ENCODE data around the gene KCTD5. TPM values are rescaled to one million over a fixed set of nuclear protein-coding genes. Genes with fewer than 3 reads are reported as not detected.
"Not testable (repeated sequence)": the region's sequence is repeated elsewhere in the genome, so short reads cannot be mapped to it uniquely, and the experiment has no call there.

Gene KCTD5, protein sequence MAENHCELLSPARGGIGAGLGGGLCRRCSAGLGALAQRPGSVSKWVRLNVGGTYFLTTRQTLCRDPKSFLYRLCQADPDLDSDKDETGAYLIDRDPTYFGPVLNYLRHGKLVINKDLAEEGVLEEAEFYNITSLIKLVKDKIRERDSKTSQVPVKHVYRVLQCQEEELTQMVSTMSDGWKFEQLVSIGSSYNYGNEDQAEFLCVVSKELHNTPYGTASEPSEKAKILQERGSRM
- polyA plus RNA-seq (2013, experiment 1 of 2; ENCODE audit: insufficient read length): 23.4 TPM
- polyA plus RNA-seq (2013, experiment 2 of 2; ENCODE audit: insufficient read length): 25.6 TPM

DNA sequence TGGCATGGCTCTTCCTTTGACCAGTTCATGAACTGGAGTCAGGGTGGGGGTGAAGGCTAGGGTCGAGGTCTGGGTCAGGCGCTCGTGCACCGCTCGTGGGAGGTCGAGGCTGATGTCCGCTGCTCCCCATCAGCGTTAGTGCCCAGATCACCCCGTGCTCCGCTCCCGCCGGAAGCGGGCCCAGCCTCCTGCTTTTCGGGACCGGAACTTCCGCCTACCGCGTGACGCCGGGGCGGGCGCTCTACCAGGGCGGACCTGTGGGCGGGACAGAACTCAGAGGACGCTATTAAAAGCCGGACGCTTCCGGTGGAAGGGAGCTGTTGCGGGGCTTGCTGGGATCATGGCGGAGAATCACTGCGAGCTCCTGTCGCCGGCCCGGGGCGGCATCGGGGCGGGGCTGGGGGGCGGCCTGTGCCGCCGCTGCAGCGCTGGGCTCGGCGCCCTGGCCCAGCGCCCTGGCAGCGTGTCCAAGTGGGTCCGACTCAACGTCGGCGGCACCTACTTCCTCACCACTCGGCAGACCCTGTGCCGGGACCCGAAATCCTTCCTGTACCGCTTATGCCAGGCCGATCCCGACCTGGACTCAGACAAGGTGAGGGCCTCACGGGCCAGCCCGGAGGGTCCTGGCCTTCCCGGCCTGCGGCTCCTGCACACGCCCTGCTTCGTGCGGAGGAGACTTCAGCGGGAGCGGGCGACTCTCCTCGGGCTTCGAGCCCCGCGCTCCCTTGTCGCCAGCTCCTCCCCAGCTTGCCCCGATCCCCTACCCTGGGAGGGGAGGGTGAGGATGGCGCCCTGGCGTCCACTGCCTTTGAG is at the start of gene KCTD5:
Gene KCTD5 (plus strand): TSS at position 315 of the 813 bp plus-strand sequence. CDS start 26 bp downstream, at position 341.
- DNase-seq: peak; percentile 95

DNA sequence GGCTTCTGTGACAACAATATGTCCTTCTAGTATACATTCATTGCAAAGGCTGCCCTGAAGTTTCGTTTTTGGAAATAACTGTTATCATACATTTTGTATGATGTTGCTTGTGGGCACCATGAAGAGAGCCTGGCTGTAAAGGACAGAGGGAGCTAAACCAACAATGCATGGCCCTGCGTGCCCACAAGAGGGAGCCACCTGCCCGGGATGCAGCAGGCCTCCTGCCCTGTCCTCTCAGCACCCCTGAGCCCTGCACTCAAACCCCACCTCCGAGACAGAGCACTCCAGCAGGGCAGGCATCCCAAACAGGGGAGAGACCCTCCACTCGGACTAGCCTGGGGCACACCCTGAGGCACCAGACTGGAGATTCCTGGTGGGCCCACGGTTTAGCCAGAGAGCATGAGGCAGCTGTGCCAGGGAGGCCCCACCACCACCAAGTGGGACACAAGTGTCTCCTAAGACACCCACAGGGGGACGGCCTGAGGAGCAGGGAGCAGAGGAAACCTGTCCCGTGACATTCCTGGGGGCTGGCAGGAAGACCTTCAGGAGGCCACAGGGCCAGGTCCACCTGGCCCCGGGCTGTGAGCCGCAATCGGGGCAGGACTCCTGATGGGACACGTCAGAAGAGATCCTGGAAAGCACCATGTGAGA is 43.1 kb upstream of the KCTD5 start:
- DNase-seq: not testable (repeated sequence)

DNA sequence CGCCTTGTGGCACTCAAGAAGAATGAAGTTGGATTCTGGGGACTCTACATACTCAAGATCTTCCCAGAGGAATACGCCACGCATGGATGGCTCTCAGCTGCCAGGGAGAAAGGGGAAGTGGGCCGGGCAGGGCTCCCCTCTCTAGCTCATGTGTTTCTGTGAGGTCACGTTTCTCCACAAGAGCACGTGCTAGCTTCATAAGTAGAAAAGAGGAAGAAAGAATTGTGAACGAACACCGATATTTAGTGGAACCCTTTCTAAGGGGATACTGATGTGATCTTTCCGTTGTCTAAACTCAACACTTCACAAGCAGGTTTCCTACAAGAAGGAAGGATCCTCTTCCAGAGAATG is 42.6 kb upstream of the KCTD5 start:
- not testable (repeated sequence) for DNase-seq

DNA sequence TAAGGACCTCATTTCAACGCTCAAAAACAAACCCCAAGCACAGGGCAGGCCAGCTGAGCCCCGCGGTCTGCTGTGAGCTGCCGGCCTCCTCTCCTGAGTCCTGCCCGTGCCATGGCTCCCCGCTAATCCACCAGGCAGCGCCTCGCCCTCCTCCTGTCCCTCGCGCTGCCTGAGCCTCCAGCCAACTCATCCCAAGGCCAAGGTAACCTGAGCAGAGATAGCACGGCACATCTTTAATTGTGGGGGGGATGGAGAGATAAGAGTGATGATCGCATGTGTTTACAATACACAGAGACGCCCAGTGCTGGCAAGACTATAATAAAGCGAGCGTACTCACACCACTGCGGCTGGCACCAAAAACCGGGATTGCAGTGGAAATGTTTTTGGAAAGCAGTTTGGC is 39.8 kb upstream of the KCTD5 start:
- DNase-seq: not testable (repeated sequence)

DNA sequence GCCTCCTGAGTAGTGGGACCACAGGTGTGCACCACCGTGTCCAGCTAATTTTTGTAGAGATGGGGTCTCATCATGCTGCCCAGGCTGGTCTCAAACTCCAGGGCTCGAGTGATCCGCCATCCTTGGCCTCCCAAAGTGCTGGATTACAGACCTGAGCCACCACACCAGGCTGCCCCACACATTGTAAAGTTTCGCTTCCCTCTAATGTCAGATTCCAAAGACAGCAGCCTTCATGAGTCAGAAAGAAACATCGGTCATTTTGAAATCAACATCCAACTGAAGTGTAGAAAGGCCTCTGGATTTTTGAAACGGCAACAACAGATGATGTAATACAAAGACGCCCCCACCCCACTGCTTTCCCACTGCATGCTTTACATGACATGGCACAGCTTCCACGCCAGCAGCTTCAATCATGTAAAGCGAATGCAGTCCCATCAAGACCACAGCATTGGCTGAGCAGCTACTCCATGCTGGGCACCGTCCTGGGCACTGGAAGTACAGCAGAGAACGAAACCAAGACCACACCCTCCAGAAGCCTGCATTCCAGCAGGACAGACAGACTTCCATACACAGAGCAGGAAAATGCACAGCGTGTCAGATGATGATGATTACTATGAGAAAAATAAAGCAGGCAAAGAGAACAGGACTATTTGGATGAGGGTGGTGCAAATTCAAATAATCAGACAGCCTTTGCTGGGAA is 37.4 kb upstream of the KCTD5 start:
- DNase-seq: not testable (repeated sequence)

DNA sequence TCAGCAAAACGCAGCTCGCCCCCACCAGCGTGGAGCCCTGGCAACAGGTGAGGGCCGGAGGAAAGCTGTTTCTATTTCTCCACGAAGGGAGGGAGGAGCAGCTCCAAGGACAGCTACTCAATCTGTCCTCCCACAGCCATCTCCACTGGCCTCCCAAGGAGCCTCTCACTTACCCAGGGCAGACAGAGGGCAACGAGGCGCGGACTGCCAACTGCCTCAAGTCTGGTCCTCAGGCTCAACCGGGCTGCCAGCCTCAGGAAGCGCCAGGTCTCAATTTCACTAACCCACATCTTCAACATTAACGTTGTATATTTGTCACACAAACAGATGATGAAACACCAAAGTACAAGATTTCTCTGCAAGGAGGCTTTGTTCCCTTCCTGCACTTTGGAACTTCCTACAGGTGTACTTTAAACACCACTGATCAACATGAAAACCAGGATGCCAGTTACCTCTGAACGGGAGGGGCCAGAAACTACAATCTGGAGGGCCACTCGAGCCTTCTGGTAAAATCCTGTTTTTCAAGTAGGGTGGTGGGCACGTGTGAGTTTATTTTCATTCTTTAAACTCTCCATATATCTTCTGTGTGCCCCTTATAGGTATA is 31.0 kb upstream of the KCTD5 start:
- DNase-seq: not testable (repeated sequence)

DNA sequence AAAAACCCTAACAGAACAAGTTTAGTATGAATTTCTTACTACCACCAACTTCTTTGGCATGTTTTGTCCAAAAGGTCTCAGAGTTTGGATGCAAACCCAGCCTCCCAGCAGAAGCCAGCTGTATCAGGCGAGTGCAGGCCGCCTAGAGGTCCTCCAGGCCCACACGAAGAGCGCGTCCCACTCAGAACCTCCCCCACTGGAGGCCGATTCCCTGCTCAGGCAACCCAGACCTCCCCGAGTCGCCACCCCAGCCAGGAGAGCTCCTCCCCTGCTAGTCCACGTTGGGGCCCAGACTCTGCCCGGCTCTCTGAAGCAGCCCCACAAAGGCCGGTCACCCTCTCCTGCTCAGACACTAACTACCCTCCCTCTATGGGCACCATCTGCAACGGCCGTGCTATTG is 28.4 kb upstream of the KCTD5 start:
- not testable (repeated sequence) for DNase-seq

DNA sequence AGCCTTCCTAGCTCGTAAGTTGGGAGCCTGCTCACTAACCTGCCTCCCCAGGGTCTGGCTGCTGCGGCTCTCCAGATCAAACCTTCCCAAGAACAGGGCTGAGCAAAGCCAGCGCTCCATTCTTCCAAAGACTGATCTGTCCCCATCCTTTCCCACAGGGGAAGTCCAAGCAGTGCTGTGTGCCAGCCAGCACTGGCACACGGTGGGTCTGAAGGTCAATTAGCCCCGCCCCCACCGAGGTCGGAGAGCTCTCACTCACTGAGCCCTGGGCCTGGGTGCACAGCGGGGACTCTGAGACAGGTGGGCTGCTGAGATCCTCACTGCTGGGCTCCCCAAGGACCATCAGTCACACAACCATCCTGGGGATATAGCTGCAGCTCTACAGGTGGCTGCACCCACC is 27.4 kb upstream of the KCTD5 start:
- DNase-seq: not testable (repeated sequence)

DNA sequence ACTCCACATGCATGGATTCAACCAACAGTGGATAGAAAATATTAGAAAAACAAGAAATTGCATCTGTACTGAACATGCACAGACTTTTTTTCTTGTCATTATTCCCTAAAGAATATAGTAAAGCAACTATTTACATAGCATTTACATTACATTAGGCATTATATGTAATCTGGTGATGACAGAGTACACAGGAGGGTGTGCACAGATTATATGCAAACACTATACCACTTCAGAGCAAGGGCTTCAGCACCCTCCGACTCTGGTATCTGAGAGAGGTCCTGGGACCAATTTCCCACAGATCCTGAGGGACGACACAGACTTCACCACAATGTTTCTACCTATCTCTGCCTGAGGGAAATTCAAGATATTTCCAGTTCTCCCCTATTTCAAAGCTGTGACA is 25.3 kb upstream of the KCTD5 start:
- no peak for DNase-seq

DNA sequence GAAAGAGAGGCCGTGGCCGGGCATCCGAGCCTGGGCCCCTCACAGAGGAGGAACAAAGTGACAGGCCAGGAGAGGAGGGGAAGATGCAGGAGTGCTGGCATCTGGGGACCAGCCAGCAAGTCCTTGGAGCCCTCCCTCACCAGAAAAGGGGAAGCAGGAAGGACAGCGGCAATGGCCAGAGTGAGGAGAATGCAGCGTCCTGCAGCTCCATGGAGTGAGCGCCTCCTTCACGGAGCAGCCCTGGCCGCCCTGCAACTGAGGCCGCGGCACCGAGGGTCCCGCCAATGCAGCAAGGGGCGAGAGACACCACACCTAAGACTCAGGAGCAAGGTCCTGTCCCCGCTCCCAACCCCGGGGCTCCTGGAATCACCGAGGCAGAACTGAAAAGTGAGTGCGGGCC is 24.5 kb upstream of the KCTD5 start:
- DNase-seq: not testable (repeated sequence)

DNA sequence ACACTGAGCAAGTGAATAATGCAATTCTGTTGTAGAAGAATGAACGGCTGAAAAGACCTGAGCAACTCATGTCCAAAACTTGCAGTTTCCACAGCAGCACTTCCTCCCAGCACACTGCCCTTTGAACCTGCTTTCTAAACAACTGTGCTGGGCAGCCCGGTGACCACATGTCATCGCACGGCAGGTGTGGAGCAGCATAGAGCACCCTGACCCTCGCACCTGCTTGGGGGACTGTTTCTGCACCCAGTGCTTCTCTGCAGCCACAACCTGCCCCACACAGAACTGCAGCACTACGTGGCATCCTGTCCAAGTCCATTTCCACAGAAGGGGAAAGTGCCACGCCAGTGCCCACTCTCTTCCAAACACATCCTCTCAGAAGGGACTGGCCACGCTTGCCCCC is 22.8 kb upstream of the KCTD5 start:
- DNase-seq: not testable (repeated sequence)

DNA sequence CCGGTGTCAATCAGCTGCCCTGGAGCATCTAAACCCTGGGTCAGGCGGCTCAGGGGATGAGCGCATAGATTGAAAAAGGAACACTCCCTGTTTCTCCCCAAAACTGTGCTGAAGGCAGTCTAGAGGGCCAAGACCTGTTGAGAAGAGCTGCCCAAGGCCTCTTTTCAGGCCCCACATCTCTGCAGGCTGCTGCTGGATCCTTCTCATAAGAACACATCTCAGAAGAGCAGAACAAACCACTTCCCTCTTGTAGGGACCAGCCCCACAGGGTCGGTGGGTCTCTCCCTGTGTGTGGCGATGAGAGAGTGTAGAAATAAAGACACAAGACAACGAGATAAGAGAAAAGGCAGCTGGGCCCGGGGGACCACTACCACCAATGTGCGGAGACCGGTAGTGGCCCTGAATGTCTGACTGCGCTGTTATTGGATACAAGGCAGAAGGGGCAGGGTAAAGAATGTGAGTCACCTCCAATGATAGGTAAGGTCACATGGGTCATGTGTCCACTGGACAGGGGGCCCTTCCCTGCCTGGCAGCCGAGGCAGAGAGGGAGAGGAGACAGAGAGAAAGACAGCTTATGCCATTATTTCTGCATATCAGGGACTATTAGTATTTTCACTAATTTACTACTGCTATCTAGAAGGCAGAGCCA is 22.2 kb upstream of the KCTD5 start:
- DNase-seq: not testable (repeated sequence)

DNA sequence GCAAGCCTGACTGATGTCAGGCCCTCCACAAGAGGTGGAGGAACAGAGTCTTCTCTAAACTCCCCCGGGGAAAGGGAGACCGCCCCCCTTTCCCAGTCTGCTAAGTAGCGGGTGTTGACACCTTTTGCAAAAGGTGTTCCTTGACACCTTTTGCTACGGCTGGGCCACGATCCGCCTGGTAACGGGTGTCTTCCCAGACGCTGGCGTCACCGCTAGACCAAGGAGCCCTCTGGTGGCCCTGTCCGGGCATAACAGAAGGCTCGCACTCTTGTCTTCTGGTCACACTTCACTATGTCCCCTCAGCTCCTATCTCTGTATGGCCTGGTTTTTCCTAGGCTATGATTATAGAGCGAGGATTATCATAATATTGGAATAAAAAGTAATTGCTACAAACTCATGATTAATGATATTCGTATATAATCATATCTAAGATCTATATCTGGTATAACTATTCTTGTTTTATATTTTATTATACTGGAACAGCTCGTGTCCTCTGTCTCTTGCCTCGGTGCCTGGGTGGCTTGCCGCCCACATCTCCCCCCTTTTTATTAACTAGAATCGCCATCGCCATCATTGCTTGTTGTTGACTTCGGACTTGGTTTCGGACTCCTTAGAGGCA is 21.5 kb upstream of the KCTD5 start:
- DNase-seq: not testable (repeated sequence)

DNA sequence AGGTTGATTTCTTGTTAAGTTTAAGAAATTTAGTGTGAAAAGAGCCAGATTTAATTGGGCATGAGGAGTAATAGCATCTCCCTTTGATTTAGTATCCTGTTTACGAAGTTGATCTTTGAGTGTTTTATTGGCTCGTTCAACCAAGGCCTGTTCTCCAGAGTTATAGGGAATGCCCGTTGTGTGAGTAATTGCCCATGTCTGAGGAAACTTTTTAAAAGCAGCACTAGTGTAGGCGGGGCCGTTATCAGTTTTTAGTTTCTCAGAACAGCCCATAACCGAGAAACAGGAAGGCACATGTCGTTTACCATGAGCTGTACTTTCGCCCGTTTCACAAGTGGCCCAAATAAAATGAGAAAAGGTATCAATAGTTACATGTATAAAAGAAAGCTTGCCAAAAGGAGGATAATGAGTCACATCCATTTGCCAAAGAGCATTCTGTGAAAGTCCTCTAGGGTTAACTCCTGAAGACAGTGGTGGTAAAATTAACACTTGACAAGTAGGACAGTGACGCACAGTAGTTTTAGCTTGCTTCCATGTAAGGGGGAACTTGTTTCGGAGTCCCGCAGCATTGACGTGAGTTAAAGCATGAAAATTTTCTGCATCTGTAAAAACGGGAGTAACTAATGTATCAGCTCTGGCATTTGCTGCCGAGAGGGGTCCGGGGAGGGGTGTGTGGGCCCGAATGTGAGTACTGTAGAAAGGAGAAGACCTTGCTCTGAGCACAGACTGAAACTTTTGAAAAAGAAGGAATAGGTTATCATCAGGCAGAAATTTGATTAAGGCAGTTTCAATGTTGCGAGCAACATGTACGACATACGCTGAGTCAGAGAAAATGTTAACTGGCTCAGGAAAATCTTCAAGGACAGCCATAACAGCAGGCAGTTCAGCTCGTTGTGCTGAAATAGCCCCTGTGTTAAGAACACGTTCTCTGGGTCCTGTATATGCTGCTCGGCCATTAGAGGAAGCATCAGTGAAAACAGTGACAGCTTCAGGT is 18.5 kb upstream of the KCTD5 start:
- peak; percentile 82 for DNase-seq

DNA sequence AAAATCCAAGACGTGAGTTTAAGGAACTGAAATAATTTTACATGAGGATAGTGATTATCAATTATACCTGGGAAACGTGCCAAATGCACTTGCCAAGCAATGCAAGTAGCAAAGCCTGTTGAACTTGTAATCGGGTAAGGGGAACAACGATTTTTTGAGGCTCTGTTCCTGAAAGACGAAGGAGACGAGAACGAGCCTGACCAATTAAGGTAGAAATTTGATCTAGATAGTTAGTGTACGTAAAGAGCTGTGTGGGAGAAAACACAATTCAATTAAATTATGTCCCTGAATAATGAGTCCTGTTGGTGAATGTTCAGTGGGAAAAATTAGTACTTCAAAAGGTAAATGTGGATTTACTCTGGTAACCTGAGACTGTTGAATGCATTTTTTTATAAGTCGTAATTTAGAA is 17.7 kb upstream of the KCTD5 start:
- DNase-seq: no peak

DNA sequence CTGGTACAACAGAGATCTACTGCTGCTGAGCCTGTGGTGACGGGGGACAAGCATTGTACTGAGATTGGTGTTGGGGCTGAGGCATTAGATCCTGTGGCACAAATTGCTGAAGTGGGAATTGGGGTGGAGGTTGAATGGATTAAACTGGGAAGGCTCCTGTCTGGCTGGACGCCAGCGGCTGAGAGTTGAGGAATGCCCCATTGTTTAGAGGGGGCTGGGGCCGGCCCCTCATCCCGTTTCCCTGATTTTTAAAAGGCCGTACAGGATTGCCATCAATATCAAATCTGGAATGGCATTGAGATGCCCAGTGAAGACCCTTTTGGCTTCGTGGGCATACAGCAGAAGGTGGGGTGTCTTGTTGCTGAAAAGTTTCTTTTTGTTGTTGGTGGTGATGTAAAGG is 15.7 kb upstream of the KCTD5 start:
- DNase-seq: not testable (repeated sequence)

DNA sequence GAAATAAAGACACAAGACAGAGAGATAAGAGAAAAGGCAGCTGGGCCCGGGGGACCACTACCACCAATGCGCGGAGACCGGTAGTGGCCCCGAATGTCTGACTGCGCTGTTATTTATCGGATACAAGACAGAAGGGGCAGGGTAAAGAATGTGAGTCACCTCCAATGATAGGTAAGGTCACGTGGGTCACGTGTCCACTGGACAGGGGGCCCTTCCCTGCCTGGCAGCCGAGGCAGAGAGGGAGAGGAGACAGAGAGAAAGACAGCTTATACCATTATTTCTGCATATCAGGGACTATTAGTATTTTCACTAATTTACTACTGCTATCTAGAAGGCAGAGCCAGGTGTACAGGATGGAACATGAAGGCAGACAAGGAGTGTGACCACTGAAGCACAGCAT is 12.7 kb upstream of the KCTD5 start:
- not testable (repeated sequence) for DNase-seq

DNA sequence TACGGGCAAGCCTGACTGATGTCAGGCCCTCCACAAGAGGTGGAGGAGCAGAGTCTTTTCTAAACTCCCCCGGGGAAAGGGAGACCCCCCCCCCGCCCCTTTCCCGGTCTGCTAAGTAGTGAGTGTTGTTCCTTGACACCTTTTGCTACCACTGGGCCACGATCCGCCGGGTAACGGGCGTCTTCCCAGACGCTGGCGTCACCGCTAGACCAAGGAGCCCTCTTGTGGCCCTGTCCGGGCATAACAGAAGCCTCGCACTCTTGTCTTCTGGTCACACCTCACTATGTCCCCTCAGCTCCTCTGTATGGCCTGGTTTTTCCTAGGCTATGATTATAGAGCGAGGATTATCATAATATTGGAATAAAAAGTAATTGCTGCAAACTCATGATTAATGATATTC is 12.3 kb upstream of the KCTD5 start:
- DNase-seq: peak; percentile 48

DNA sequence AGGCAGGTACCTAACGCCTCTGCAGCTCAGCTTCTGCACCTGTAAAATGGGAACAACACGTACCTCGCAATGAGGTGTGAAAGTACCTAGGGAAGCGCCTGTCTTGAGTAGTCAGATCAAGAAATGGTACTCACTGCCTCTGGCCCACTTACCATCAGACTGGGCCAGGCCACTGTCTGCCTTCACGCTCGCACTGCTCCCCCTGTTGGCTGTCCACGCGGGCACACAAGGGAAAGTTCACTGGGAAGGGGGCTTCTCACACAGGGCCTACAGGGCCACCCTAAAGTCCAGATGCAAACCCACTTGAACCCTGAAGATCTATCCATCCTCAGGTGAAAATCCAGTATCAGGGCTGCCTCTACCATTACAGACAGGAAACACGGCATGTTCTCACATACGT is 11.1 kb upstream of the KCTD5 start:
- not testable (repeated sequence) for DNase-seq

DNA sequence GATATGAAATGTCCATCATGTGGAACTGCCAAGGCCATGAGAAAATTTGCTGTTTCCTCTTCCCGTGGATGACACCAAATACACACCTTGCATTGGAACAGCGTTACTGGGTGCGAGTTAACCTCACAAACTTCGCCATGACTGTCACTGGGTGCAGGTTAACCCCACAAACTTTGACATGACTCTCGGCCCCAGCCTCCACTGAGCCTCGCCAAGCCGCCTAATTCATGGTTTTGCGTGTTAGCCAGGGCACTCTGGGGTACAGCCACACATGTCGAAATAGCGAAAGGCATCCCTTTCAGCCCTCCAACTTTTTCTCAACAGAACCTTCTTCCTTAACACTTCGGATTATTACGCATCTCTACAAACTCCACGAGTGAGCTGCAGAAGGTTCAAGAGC is 10.6 kb upstream of the KCTD5 start:
- DNase-seq: no peak
